ENCODE measurements around the gene TK2.

DNA sequence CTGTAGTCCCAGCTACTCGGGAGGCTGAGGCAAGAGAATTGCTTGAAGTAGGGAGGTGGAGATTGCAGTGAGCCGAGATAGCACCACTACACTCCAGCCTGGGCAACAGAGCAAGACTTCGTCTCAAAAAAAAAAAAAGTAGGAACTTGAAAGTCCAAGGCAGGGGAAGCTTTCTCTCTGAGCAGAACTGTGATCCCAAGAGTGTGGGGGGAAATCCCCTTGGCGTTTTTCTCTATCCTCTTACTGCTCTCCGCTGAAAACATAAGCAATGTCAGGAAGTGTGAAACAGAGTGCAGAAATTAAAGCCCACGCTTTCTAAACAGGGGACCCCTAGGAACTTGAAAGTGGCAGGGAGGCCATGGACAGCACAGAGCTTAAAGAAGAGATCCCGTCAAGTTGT, 44.8 kb upstream of the TK2 start:
- TF ChIP-seq, protein P1, sequence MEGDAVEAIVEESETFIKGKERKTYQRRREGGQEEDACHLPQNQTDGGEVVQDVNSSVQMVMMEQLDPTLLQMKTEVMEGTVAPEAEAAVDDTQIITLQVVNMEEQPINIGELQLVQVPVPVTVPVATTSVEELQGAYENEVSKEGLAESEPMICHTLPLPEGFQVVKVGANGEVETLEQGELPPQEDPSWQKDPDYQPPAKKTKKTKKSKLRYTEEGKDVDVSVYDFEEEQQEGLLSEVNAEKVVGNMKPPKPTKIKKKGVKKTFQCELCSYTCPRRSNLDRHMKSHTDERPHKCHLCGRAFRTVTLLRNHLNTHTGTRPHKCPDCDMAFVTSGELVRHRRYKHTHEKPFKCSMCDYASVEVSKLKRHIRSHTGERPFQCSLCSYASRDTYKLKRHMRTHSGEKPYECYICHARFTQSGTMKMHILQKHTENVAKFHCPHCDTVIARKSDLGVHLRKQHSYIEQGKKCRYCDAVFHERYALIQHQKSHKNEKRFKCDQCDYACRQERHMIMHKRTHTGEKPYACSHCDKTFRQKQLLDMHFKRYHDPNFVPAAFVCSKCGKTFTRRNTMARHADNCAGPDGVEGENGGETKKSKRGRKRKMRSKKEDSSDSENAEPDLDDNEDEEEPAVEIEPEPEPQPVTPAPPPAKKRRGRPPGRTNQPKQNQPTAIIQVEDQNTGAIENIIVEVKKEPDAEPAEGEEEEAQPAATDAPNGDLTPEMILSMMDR (IDR thresholded peaks at IDR 0.05) = no peak
- no peak for TF ChIP-seq POLR2A (IDR thresholded peaks at IDR 0.05)
